ENCODE results near the gene TNFRSF25.

TNFRSF25 gene, protein sequence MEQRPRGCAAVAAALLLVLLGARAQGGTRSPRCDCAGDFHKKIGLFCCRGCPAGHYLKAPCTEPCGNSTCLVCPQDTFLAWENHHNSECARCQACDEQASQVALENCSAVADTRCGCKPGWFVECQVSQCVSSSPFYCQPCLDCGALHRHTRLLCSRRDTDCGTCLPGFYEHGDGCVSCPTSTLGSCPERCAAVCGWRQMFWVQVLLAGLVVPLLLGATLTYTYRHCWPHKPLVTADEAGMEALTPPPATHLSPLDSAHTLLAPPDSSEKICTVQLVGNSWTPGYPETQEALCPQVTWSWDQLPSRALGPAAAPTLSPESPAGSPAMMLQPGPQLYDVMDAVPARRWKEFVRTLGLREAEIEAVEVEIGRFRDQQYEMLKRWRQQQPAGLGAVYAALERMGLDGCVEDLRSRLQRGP

DNA sequence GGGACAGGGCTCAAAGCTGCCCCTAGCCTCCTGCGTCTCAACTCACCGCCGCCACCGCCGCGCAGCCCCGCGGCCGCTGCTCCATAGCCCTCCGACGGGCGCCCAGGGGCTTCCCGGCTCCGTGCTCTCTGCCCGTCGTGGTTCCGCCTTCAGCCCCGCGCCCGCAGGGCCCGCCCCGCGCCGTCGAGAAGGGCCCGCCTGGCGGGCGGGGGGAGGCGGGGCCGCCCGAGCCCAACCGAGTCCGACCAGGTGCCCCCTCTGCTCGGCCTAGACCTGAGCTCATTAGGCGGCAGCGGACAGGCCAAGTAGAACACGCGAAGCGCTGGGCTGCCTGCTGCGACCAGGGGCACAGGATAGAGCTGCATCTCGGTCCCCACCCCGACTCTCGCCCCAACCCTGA lies at the start of gene TNFRSF25:
TNFRSF25 (minus strand) TSS at position 151 of the 400 bp plus-strand sequence; CDS start at position 85, 66 bp downstream.
- no peak for DNase-seq (ENCODE audit: extremely low read depth, low read depth)
- TF ChIP-seq, protein P1, sequence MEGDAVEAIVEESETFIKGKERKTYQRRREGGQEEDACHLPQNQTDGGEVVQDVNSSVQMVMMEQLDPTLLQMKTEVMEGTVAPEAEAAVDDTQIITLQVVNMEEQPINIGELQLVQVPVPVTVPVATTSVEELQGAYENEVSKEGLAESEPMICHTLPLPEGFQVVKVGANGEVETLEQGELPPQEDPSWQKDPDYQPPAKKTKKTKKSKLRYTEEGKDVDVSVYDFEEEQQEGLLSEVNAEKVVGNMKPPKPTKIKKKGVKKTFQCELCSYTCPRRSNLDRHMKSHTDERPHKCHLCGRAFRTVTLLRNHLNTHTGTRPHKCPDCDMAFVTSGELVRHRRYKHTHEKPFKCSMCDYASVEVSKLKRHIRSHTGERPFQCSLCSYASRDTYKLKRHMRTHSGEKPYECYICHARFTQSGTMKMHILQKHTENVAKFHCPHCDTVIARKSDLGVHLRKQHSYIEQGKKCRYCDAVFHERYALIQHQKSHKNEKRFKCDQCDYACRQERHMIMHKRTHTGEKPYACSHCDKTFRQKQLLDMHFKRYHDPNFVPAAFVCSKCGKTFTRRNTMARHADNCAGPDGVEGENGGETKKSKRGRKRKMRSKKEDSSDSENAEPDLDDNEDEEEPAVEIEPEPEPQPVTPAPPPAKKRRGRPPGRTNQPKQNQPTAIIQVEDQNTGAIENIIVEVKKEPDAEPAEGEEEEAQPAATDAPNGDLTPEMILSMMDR (IDR thresholded peaks at IDR 0.05; ENCODE audit: low read depth, low read length), result no peak

DNA sequence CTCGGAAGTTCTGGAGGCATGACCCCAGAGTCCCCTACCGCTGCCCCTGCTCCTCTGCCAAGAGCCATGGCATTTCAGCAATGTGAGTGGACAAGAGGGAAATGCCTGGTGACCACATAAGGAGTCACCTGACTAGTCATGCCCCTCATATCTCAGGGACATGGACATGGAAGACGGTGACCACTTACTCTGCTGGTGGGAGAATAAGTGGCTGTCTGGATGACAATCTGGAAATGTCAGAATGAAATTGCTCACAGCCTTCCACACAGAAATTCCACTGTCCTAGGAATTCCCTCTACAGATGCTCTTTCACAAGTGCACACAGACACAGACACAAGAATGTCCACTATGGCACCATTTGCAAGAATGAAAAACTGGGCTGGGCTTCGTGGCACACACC lies 49.8 kb upstream of the TNFRSF25 start:
- TF ChIP-seq, protein P1 (IDR thresholded peaks at IDR 0.05; ENCODE audit: low read depth, low read length), result no peak
- DNase-seq (ENCODE audit: extremely low read depth, low read depth), result no peak

DNA sequence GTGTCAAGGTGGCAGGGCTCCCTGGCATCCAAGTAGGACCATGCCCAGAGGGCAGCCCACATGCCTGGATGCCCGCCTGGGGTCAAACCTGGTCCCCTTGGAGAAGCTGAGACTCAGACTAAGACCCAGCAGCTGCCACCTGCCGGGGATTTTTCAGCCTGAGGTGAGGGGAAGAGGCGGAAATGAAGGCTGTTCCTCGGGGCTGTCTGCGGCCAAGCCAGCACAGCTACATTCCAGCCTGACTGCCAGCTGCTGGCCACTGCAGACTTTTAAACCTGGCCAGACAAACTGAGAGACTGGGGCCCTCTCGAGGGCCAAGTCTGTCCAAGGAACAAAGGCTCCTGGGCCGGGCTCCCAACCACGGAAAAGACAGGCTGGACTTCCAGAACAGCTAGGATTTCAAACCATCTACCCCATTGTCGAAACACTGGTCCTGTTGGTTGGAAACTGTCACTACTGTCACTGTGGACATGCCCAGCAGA lies 47.4 kb upstream of the TNFRSF25 start:
- TF ChIP-seq, protein P1 (IDR thresholded peaks at IDR 0.05; ENCODE audit: low read depth, low read length), result no peak
- DNase-seq (ENCODE audit: extremely low read depth, low read depth), result no peak

DNA sequence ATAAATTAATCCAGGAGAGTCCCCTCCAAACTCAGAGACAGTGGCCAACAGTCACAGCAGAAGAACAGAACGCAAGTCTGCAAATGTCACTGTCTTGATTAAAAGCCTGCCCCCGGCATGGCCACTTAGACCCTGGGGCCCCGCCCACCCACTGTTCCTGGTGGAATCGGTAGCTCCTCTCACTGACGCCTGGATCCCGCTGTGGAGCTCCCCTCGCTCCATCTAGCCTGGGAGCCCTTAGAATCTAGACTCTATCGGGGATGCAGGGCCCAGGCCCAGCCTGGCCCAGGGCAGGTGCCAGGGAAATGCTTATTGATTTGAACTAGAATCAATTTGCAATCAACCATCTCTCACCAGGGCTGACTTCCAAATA lies 46.9 kb upstream of the TNFRSF25 start:
- no peak for DNase-seq (ENCODE audit: extremely low read depth, low read depth)
- TF ChIP-seq, protein P1 (IDR thresholded peaks at IDR 0.05; ENCODE audit: low read depth, low read length), result no peak

DNA sequence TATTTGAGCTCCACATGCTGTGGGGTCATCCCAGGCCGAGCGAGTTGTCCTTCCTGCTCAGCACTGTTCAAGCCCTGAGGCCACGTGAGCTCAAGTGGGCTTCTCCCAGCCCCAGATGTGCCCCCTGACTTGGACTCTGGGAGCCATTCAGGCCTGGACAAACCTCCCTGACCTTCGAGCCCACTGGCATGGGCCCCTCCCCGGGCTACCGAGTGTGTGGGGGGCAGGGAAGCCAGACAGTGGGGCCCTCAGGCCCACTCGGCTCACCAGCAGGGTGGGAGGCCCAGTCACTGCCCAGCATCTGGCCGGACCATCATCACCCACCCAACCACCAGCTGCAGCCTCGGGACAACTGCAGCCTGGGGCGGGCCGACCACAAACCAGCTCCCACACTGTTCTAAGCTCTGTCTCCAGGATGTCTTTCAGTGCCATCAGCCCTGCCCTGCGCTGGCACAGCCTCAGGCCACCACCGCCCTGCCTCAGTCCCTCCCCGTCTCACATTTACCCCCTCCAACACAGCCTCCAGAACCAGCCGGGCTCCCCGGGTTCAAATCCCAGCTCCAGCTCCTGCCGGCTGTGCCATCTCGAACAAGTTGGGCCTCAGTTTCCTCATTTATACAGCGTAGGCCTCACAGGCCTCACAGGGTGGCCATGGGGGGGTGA lies 46.4 kb upstream of the TNFRSF25 start:
- DNase-seq (ENCODE audit: extremely low read depth, low read depth), result no peak
- TF ChIP-seq, protein P1 (IDR thresholded peaks at IDR 0.05; ENCODE audit: low read depth, low read length), result no peak

DNA sequence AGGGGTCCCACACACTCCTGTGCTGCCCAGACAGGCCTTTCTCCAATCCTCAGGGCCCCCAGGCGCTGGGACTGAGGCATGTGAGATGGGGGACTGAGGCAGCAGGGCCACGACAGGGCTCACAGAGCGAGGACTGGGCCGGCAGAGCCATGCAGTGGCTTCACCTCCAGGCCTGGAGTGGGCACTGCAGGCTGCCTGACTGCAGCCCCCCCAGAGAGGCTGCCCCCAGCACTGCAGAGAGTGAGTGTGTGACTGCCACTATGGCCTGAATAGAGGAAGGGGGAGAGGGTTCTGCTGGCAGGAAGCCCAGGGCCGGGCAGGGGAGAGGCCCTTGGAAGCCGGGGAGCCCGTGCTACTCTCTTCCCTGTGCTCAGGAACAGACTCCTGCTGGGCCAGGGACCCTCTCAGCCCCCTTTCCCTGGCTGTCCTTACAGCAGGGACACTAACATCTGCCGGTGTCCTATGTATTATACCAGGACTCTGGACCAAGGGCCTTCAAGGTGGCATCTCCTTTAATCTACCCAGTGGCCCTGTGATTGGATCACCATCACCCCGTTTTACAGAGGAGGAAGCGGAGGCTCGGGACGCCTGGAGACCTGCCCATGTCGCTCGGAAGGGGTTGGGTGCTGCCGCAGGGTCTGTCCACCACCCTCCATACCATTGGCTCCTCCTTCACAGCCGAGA lies 45.7 kb upstream of the TNFRSF25 start:
- DNase-seq (ENCODE audit: extremely low read depth, low read depth), result no peak
- TF ChIP-seq, protein P1 (IDR thresholded peaks at IDR 0.05; ENCODE audit: low read depth, low read length), result no peak
